ENCODE data around the gene SHB. TPM values are rescaled to one million over a fixed set of nuclear protein-coding genes. Genes with fewer than 3 reads are reported as not detected.

The SHB gene
- total RNA-seq, 1 donor from 2014 or later, result 1.1 TPM

GRCh38 chr9:38023661-38024035 is 45.4 kb downstream of the SHB start:
- Histone ChIP-seq H3K27ac (no peak overlapping the region), H3K9ac (no peak overlapping the region), H3K4me3 (no peak overlapping the region), H3K4me2 (no peak overlapping the region), H4K20me1 (ENCODE audit: low read depth) (no peaks in the 10 kb centered on the region), H3K9me3 (ENCODE audit: low read depth) (no peaks in the 10 kb centered on the region), H3K4me1 (peaks cover 59% of the 10 kb centered on the region), H3F3A (ENCODE audit: low read depth) (peaks cover 25% of the 10 kb centered on the region), H2AFZ (replicated peaks) (no peak overlapping the region), H3K27me3 (no peaks in the 10 kb centered on the region), H3K36me3 (no peaks in the 10 kb centered on the region), H3K79me2 (ENCODE audit: low read depth) (no peaks in the 10 kb centered on the region)
- TF ChIP-seq EZH2phosphoT487 (IDR thresholded peaks at IDR 0.05) (no peak), CTCF (IDR thresholded peaks at IDR 0.05) (no peak), EZH2 (IDR thresholded peaks at IDR 0.05) (no peak)
- Mint-ChIP-seq H3K4me1 (peaks cover 83% of the 10 kb centered on the region), H3K27me3 (ENCODE audit: insufficient read depth, low read depth) (peaks cover 2% of the 10 kb centered on the region), H3K36me3 (no peaks in the 10 kb centered on the region), H3K9me3 (no peaks in the 10 kb centered on the region), H3K4me3 (no peak overlapping the region), H3K27ac (no peak overlapping the region)
- DNase-seq (ENCODE audit: low spot score), result no peak

GRCh38 chr9:38022995-38023394 is 46.0 kb downstream of the SHB start:
- Histone ChIP-seq H2AFZ (replicated peaks) (no peak overlapping the region), H3K36me3 (no peaks in the 10 kb centered on the region), H3K9ac (no peak overlapping the region), H3K9me3 (ENCODE audit: low read depth) (no peaks in the 10 kb centered on the region), H3F3A (ENCODE audit: low read depth) (peaks cover 32% of the 10 kb centered on the region), H3K4me1 (peaks cover 65% of the 10 kb centered on the region), H3K27me3 (no peaks in the 10 kb centered on the region), H4K20me1 (ENCODE audit: low read depth) (no peaks in the 10 kb centered on the region), H3K4me3 (no peak overlapping the region), H3K27ac (no peak overlapping the region), H3K4me2 (peak overlapping the region; percentile 20), H3K79me2 (ENCODE audit: low read depth) (no peaks in the 10 kb centered on the region)
- Mint-ChIP-seq H3K36me3 (no peaks in the 10 kb centered on the region), H3K27me3 (ENCODE audit: insufficient read depth, low read depth) (peaks cover 2% of the 10 kb centered on the region), H3K4me1 (peaks cover 89% of the 10 kb centered on the region), H3K27ac (no peak overlapping the region), H3K9me3 (no peaks in the 10 kb centered on the region), H3K4me3 (no peak overlapping the region)
- DNase-seq (ENCODE audit: low spot score), result no peak
- no peak for TF ChIP-seq EZH2phosphoT487 (IDR thresholded peaks at IDR 0.05)
- TF ChIP-seq CTCF (IDR thresholded peaks at IDR 0.05), result no peak
- TF ChIP-seq EZH2 (IDR thresholded peaks at IDR 0.05), result no peak

GRCh38 chr9:38022203-38022895 is 46.7 kb downstream of the SHB start:
- H3K27ac Mint-ChIP-seq, result peak overlapping the region; percentile 74

More at GRCh38 chr9:38022203-38022895, 46.7 kb downstream of the SHB start:
- Histone ChIP-seq H3K4me1 (peaks cover 71% of the 10 kb centered on the region), H2AFZ (replicated peaks) (no peak overlapping the region), H3K27ac (no peak overlapping the region), H3K9ac (no peak overlapping the region), H3K4me3 (no peak overlapping the region), H3K27me3 (no peaks in the 10 kb centered on the region), H3F3A (ENCODE audit: low read depth) (peaks cover 38% of the 10 kb centered on the region), H4K20me1 (ENCODE audit: low read depth) (no peaks in the 10 kb centered on the region), H3K4me2 (peak overlapping the region; percentile 20), H3K79me2 (ENCODE audit: low read depth) (no peaks in the 10 kb centered on the region), H3K36me3 (no peaks in the 10 kb centered on the region), H3K9me3 (ENCODE audit: low read depth) (no peaks in the 10 kb centered on the region)
- DNase-seq (ENCODE audit: low spot score), result no peak
- Mint-ChIP-seq H3K27me3 (ENCODE audit: insufficient read depth, low read depth) (peaks cover 2% of the 10 kb centered on the region), H3K9me3 (no peaks in the 10 kb centered on the region), H3K4me1 (peaks cover 93% of the 10 kb centered on the region), H3K4me3 (no peak overlapping the region), H3K36me3 (no peaks in the 10 kb centered on the region)
- TF ChIP-seq CTCF (IDR thresholded peaks at IDR 0.05), result no peak
